Cardiac muscle cell (in vitro differentiated cells and primary cell): ENCODE measurements around the gene SH3GL2. TPM values are rescaled to one million over a fixed set of nuclear protein-coding genes. Genes with fewer than 3 reads are reported as not detected.
A peak's percentile ranks its signal among the peaks of the same experiment; 100 is the strongest.
"Not testable (repeated sequence)": the region's sequence is repeated elsewhere in the genome, so short reads cannot be mapped to it uniquely, and the experiment has no call there.

ENCODE experiments used
- DNase-seq, 2 donors: peaks; one replicate each; pipeline versions ENCODE4 v3.0.0 to v3.0.0-alpha.2; 2010 to 2017; ENCODE audit warnings: low read depth in 1 of 2, low spot score in 1 of 2
- H3K27ac ChIP-seq: fragments of 200-600 bp; sonication (generic); 2 replicates; pipeline ENCODE4 v1.5.1; 2016
- H3K27me3 ChIP-seq: fragments of 200-600 bp; sonication (generic); 2 replicates; pipeline ENCODE4 v1.6.0; 2016; ENCODE audit warnings: control low read depth
- H3K36me3 ChIP-seq: fragments of 200-600 bp; sonication (generic); 2 replicates; pipeline ENCODE4 v1.5.1; 2016; ENCODE audit warnings: control low read depth
- H3K4me1 ChIP-seq: fragments of 200-600 bp; sonication (generic); 2 replicates; pipeline ENCODE4 v1.8.1; 2017; ENCODE audit warnings: low read depth, mild to moderate bottlenecking, mixed run types
- H3K4me3 ChIP-seq: fragments of 200-600 bp; sonication (generic); 2 replicates; pipeline ENCODE4 v1.5.1; 2016; ENCODE audit warnings: mild to moderate bottlenecking
- H3K9me3 ChIP-seq: fragments of 200-600 bp; sonication (generic); 2 replicates; pipeline ENCODE4 v1.5.1; 2017; ENCODE audit warnings: low read depth, mild to moderate bottlenecking, control low read depth
- polyA plus RNA-seq: library from polyadenylated mRNA; unstranded; fragments of >200 nt; fragmentation: Nextera tagmentation; extraction: Ambion mirVana; gene quantifications from 2 replicates; pipeline ENCODE4 v1.2.1, GENCODE V29; 2016
- total RNA-seq: library from RNA; depleted of rRNA; stranded (reverse); fragments of >200 nt; gene quantifications from 2 replicates; pipeline ENCODE4 v1.2.3, GENCODE V29; 2016
- TF ChIP-seq, protein P1 (sequence below): IDR thresholded peaks from 2 replicates; pipeline ENCODE4 v1.5.1; 2012; ENCODE audit warnings: low read depth, mild to moderate bottlenecking, low read length

The SH3GL2 gene
- total and polyA plus RNA-seq, 2 experiments from 2014 or later = 0.06 TPM; not detected in 1

DNA sequence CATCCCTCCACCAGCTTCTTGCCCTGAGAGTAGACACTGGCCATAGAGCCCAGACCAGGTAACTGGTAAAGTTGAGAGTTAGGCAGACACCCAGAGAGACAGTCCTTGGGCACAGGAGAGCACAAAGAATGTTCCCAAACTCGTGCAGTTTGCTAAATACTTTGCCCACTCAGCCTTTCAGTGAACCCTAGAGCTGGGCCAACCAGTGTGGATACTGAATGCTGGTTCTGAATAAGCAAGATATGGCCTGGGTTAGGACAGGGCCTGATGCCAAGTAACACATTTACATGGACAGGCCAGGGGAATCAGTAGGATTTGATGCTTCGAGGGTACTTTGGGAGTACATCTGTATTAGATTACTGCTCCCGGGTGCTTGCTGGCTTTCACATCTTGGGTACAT, 185.4 kb downstream of the SH3GL2 start:
- Histone ChIP-seq H3K4me1 (no peaks in the 10 kb centered on the region), H3K4me3 (no peak overlapping the region), H3K27ac (no peak overlapping the region), H3K9me3 (no peaks in the 10 kb centered on the region), H3K27me3 (no peaks in the 10 kb centered on the region), H3K36me3 (no peaks in the 10 kb centered on the region)
- no peak for DNase-seq
- TF ChIP-seq, protein P1, sequence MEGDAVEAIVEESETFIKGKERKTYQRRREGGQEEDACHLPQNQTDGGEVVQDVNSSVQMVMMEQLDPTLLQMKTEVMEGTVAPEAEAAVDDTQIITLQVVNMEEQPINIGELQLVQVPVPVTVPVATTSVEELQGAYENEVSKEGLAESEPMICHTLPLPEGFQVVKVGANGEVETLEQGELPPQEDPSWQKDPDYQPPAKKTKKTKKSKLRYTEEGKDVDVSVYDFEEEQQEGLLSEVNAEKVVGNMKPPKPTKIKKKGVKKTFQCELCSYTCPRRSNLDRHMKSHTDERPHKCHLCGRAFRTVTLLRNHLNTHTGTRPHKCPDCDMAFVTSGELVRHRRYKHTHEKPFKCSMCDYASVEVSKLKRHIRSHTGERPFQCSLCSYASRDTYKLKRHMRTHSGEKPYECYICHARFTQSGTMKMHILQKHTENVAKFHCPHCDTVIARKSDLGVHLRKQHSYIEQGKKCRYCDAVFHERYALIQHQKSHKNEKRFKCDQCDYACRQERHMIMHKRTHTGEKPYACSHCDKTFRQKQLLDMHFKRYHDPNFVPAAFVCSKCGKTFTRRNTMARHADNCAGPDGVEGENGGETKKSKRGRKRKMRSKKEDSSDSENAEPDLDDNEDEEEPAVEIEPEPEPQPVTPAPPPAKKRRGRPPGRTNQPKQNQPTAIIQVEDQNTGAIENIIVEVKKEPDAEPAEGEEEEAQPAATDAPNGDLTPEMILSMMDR = no peak

DNA sequence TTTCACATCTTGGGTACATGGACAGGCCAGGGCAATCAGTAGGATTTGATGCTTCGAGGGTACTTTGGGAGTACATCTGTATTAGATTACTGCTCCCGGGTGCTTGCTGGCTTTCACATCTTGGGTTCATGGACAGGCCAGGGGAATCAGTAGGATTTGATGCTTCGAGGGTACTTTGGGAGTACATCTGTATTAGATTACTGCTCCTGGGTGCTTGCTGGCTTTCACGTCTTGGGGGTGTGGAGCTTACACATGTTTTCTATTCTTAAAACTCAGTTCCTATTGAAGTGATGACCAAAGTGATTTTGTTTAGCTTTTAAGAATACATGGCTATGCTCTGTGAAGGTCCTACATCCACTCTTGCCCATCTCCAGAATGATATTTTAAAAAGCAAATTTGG, 186.3 kb downstream of the SH3GL2 start:
- not testable (repeated sequence) for H3K9me3 ChIP-seq, H3K4me3 ChIP-seq, H3K27ac ChIP-seq, DNase-seq, H3K27me3 ChIP-seq, H3K4me1 ChIP-seq, H3K36me3 ChIP-seq

DNA sequence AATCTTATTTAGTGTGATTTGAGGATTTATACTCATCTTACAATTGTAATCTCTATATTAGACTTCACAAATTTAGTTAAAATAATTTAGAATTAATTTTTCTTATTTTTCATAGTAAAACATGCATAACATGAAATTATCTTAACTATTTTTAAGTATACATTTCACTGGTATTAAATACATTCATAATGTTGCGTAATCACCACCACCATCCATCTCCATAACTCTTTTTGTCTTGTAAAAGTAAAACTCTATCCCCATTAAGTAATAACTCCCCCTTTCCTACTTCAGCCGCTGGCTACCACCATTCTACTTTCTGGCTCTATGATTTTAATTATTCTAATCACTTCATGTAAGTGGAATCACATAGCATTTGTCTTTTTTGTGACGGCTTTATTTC, 193.4 kb downstream of the SH3GL2 start:
- H3K4me1 ChIP-seq = no peaks in the 10 kb centered on the region
- H3K36me3 ChIP-seq = no peaks in the 10 kb centered on the region
- no peaks in the 10 kb centered on the region for H3K27me3 ChIP-seq
- DNase-seq = no peak
- no peaks in the 10 kb centered on the region for H3K9me3 ChIP-seq
- no peak overlapping the region for H3K4me3 ChIP-seq
- TF ChIP-seq, protein P1 = no peak
- H3K27ac ChIP-seq = no peak overlapping the region

DNA sequence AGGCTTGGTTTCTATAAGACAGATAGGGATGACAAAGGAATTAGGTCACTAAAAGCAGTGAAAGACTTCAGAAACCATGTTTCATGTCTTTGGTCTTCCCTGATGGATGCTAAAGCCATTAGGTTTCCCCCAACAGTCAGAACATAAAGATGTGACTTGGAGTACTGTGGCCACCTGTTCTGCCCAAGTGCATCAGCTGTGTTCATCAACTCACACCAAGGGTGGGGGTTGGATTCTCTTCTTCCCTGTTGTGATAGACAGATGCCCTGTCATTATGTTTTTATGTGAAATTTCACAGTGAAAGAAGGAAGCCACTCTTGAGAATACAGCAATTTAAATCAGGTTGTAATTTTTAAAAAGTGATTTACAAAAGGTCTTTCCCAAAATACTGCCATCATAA, 196.8 kb downstream of the SH3GL2 start:
- Histone ChIP-seq H3K4me3 (no peak overlapping the region), H3K4me1 (no peaks in the 10 kb centered on the region), H3K27ac (no peak overlapping the region), H3K27me3 (no peaks in the 10 kb centered on the region), H3K9me3 (no peaks in the 10 kb centered on the region), H3K36me3 (no peaks in the 10 kb centered on the region)
- TF ChIP-seq, protein P1 = no peak
- DNase-seq = no peak

DNA sequence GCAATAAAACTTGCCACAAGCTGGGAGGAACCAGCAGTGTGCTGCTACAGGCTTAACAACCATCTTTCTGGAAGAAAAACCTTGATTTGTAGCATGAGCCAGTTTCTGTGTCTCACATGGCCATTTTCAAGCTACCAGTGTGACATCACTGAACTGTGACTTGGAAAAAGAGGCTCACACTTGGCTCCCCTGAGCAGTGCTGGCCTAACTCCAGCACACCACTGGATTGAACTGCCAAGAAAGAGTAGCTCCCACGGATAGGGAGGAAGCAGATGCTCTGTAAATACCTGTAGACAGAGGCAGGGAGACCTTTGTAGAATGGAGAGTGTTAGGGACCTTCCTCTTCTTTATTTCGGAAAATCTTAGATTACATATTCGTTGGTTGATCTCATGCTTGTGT, 197.9 kb downstream of the SH3GL2 start:
- H3K4me3 ChIP-seq = no peak overlapping the region
- H3K27me3 ChIP-seq = no peaks in the 10 kb centered on the region
- peak in 1 of 2 donors; percentile 3 for DNase-seq
- no peaks in the 10 kb centered on the region for H3K36me3 ChIP-seq
- H3K9me3 ChIP-seq = no peaks in the 10 kb centered on the region
- H3K27ac ChIP-seq = no peak overlapping the region
- no peaks in the 10 kb centered on the region for H3K4me1 ChIP-seq
- TF ChIP-seq, protein P1 = no peak

DNA sequence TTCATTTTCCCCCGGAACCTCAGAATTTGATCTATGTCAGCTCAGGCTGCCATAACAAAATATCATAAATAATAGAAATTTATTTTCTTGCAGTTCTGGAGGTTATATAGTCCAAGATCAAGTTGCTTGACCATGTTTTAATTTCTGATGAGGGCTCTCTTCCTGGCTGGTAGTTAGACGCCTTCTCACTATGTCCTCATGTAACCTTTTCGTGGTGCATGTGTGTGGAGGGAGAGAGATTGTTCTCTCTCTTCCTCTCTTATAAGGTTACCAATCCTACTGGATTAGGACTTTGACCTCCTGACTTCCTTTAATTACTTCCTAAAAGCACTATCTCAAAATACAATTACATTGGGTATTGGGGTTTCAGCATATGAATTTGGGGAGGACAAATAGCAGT, 198.6 kb downstream of the SH3GL2 start:
- H3K27me3 ChIP-seq = no peaks in the 10 kb centered on the region
- H3K36me3 ChIP-seq = no peaks in the 10 kb centered on the region
- no peak for DNase-seq
- no peak overlapping the region for H3K4me3 ChIP-seq
- no peaks in the 10 kb centered on the region for H3K4me1 ChIP-seq
- no peak overlapping the region for H3K27ac ChIP-seq
- TF ChIP-seq, protein P1 = no peak
- H3K9me3 ChIP-seq = no peaks in the 10 kb centered on the region
